Fibroblast of lung (primary cell): ENCODE data around the gene KIAA1958.

Experiments
- EZH2 ChIP-seq: IDR thresholded peaks from 2 replicates; pipeline ENCODE4 v1.5.1; 2012; ENCODE audit warnings: low read length, control low read depth, mild to moderate bottlenecking; ENCODE audit errors: missing control alignments
- TF ChIP-seq, protein P1 (sequence below), 2 donors: IDR thresholded peaks in 1 of 2; conservative IDR thresholded peaks in 1 of 2; 1 replicate in 1 of 2; 2 replicates in 1 of 2; pipeline ENCODE4 v1.5.1; 2011 to 2012; ENCODE audit warnings: low read length in 2 of 2, control low read depth in 1 of 2, inconsistent platforms in 1 of 2, low read depth in 1 of 2, mild to moderate bottlenecking in 1 of 2

DNA sequence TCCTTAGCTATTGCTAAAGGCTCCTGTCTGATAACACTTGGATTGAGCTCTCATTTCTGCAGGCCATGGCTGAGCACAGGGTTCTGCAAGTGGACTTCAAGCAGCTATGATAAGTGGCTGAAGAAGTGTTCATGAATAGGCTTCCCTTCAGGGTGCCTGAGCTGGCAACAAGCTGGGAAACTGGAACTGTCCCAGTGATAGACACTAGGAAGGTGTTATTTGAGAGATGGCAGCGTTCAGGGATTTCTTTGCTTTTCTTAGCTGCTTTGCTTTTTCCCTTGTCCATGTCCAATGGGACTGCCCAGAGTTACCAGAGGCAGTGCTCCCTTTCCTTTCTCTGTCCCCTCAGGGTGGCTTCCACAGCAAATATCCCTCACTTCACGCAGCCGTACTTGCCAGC, 155.5 kb downstream of the KIAA1958 start:
- TF ChIP-seq, protein P1, sequence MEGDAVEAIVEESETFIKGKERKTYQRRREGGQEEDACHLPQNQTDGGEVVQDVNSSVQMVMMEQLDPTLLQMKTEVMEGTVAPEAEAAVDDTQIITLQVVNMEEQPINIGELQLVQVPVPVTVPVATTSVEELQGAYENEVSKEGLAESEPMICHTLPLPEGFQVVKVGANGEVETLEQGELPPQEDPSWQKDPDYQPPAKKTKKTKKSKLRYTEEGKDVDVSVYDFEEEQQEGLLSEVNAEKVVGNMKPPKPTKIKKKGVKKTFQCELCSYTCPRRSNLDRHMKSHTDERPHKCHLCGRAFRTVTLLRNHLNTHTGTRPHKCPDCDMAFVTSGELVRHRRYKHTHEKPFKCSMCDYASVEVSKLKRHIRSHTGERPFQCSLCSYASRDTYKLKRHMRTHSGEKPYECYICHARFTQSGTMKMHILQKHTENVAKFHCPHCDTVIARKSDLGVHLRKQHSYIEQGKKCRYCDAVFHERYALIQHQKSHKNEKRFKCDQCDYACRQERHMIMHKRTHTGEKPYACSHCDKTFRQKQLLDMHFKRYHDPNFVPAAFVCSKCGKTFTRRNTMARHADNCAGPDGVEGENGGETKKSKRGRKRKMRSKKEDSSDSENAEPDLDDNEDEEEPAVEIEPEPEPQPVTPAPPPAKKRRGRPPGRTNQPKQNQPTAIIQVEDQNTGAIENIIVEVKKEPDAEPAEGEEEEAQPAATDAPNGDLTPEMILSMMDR (conservative IDR thresholded peaks at IDR 0.05 in 1 of 2, IDR thresholded peaks at IDR 0.05 in 1 of 2; ENCODE audit: low read depth in 1 of 2, low read length in 2 of 2): no peak
- no peak for TF ChIP-seq EZH2
